K562 (cell line): ENCODE data around the gene UBN1. TPM values are rescaled to one million over a fixed set of nuclear protein-coding genes. Genes with fewer than 3 reads are reported as not detected.

Experiments
- ATAC-seq: fragments of 200-7000 bp; cut with Tn5 transposase; 3 replicates; pipeline ENCODE4 v1.9.1; 2020; ENCODE audit warnings: moderate library complexity
- BruUV-seq: library from RNA; stranded (reverse); fragments of 400-500 nt; replicated peaks from 2 replicates; lab custom pipeline; 2021; lab: Mats Ljungman, UMichigan
- CTCF ChIA-PET: fragments of 300-600 bp; formaldehyde crosslinking; extraction: SDS; loops from one replicate; lab custom pipeline; 2021; ENCODE audit warnings: low intra/inter-chr PET ratio; lab: Yijun Ruan, JAX
- POLR2A ChIA-PET: fragments of 300-600, 350-650 bp; sonication (Branson Sonifier 250); formaldehyde crosslinking; extraction: SDS; loops from one replicate; lab custom pipeline; 2021; ENCODE audit warnings: antibody characterized with exemption, inconsistent platforms; lab: Yijun Ruan, JAX
- DNase-seq, 4 experiments: peaks; one replicate each; pipeline versions ENCODE4 v3.0.0 to v3.0.0-alpha.2; 2011 to 2018; ENCODE audit warnings: low spot score in 3 of 4, mixed read lengths in 3 of 4; ENCODE audit errors: extremely low read depth in 1 of 4
- FAIRE-seq: peaks from 2 replicates; lab custom pipeline; 2011; peaks lifted over from hg19 to GRCh38; lab: Jason Lieb, UNC
- H2AFZ ChIP-seq: 2 replicates; pipeline ENCODE4 v1.6.0; 2011; ENCODE audit warnings: low read depth, low read length, control low read depth, inconsistent platforms
- H3K27ac ChIP-seq: fragments of 200-600 bp; 3 replicates; pipeline ENCODE4 v1.8.0; 2011; ENCODE audit warnings: low read depth, mild to moderate bottlenecking, control low read depth, inconsistent platforms, low read length, moderate library complexity, mixed read lengths; ENCODE audit errors: extremely low read depth
- H3K27me3 ChIP-seq, 2 experiments: fragments of 300-600 bp in 1 of 2; 2 replicates in 1 of 2; 3 replicates in 1 of 2; pipeline versions ENCODE4 v1.6.0 to v1.8.0; 2011; ENCODE audit warnings: inconsistent platforms in 2 of 2, low read length in 2 of 2, mild to moderate bottlenecking in 1 of 2, mixed read lengths in 1 of 2, moderate library complexity in 1 of 2; ENCODE audit not compliant: control insufficient read depth in 2 of 2, insufficient read depth in 2 of 2
- H3K36me3 ChIP-seq: fragments of 300-600 bp; 3 replicates; pipeline ENCODE4 v1.8.0; 2011; ENCODE audit warnings: mild to moderate bottlenecking, low read length, inconsistent platforms; ENCODE audit not compliant: control insufficient read depth, insufficient read depth
- H3K4me1 ChIP-seq, 2 experiments: fragments of 200-600 bp in 1 of 2; replicated peaks in 1 of 2; 2 replicates in 1 of 2; 3 replicates in 1 of 2; pipeline versions ENCODE4 v1.5.1 to v1.8.0; 2011; ENCODE audit warnings: inconsistent platforms in 2 of 2, low read length in 2 of 2, mild to moderate bottlenecking in 1 of 2, mixed read lengths in 1 of 2, moderate library complexity in 1 of 2; ENCODE audit not compliant: control insufficient read depth in 2 of 2, insufficient read depth in 2 of 2
- H3K4me2 ChIP-seq: 2 replicates; pipeline ENCODE4 v1.6.1; 2011; ENCODE audit warnings: low read length, control low read depth, inconsistent platforms, mixed read lengths; ENCODE audit not compliant: insufficient read depth
- H3K4me3 ChIP-seq: fragments of 200-600 bp; sonication (generic), shearing (Covaris generic); 2 replicates; pipeline ENCODE4 v1.5.1; 2016; ENCODE audit warnings: control low read depth, inconsistent platforms
- H3K79me2 ChIP-seq: fragments of 200-600 bp; 3 replicates; pipeline ENCODE4 v1.8.0; 2011; ENCODE audit warnings: low read length, inconsistent platforms; ENCODE audit not compliant: control insufficient read depth, insufficient read depth
- H3K9ac ChIP-seq, 2 experiments: 2 replicates each; pipeline versions ENCODE4 v1.6.0 to v1.6.1; 2011; ENCODE audit warnings: low read depth in 2 of 2, low read length in 2 of 2, control low read depth in 1 of 2, inconsistent platforms in 1 of 2, mild to moderate bottlenecking in 1 of 2, mixed read lengths in 1 of 2; ENCODE audit not compliant: insufficient read depth in 1 of 2
- H3K9me1 ChIP-seq: one replicate; pipeline ENCODE4 v1.6.0; 2011; ENCODE audit warnings: inconsistent platforms, mild to moderate bottlenecking, low read length, moderate library complexity; ENCODE audit not compliant: control insufficient read depth, insufficient read depth
- H3K9me3 ChIP-seq: replicated peaks from 2 replicates; pipeline ENCODE4 v1.5.1; 2011; ENCODE audit warnings: low read depth, low read length, inconsistent platforms; ENCODE audit not compliant: control insufficient read depth, insufficient read depth
- H4K20me1 ChIP-seq: replicated peaks from 2 replicates; pipeline ENCODE4 v1.6.1; 2011; ENCODE audit warnings: low read length, inconsistent platforms, mixed read lengths; ENCODE audit not compliant: control insufficient read depth, insufficient read depth
- BRF2 ChIP-seq: IDR thresholded peaks from 3 replicates; pipeline ENCODE4 v1.6.1; 2011; ENCODE audit warnings: borderline replicate concordance, mild to moderate bottlenecking; ENCODE audit not compliant: insufficient read length, insufficient read depth
- DLX4 ChIP-seq: fragments of 250-450 bp; sonication (Bioruptor Pico); IDR thresholded peaks from 2 replicates; pipeline ENCODE4 v1.6.1; 2021; ENCODE audit warnings: mild to moderate bottlenecking
- KLF13 ChIP-seq: fragments of 450-650 bp; IDR thresholded peaks from 2 replicates; pipeline ENCODE4 v1.6.1; 2016; ENCODE audit warnings: missing genetic modification characterization, low read depth, mild to moderate bottlenecking, missing compliant biosample characterization, moderate library complexity, borderline replicate concordance
- MTA2 ChIP-seq: fragments of 450-650 bp; IDR thresholded peaks from 2 replicates; pipeline ENCODE4 v1.6.1; 2016; ENCODE audit warnings: low read depth
- NFIC ChIP-seq: fragments of 450-650 bp; IDR thresholded peaks from 2 replicates; pipeline ENCODE4 v1.6.1; 2017; ENCODE audit warnings: mild to moderate bottlenecking, inconsistent platforms
- ZKSCAN3 ChIP-seq: fragments of 250-450 bp; sonication (Bioruptor Pico); IDR thresholded peaks from 2 replicates; pipeline ENCODE4 v1.4.0; 2020
- WGBS: fragments of 100-300 bp; shearing (Covaris generic); methylation state at CpG from one replicate; pipeline ENCODE4 v1.1.6; 2016; ENCODE audit warnings: low coverage, mixed read lengths; ENCODE audit not compliant: insufficient coverage; ENCODE audit errors: missing lambda C conversion rate; 5-methylcytosine and 5-hydroxymethylcytosine counted together
- in situ Hi-C: fragments of 300-500 bp; cut with MboI; formaldehyde crosslinking; loops from 4 replicates; pipeline ENCODE4 v1.15.0; 2018; ENCODE audit warnings: inconsistent platforms, mixed read lengths
- intact Hi-C: fragments of 100-400 bp; cut with micrococcal nuclease; formaldehyde crosslinking; loops from 2 replicates; pipeline ENCODE4 v1.14.2; 2022
- polyA plus RNA-seq, 8 experiments: library from polyadenylated mRNA; depleted of rRNA in 4 of 8; stranded (reverse) in 5 of 8; unstranded in 3 of 8; fragments of >200 nt; fragmentation: Nextera tagmentation in 2 of 8; fragmentation: Illumina TruSeq in 1 of 8; extraction: Ambion mirVana in 2 of 8; extraction: Trizol in 1 of 8; gene quantifications; 2 replicates each; pipeline versions ENCODE4 v1.2.1 to v1.2.3, GENCODE V29; 2011 to 2014; ENCODE audit warnings: inconsistent platforms in 1 of 8, missing spikeins in 1 of 8
- total RNA-seq, 7 experiments: library from RNA; depleted of rRNA in 6 of 7; stranded (reverse); fragments of >200 nt in 6 of 7; fragmentation: Illumina TruSeq in 2 of 7; extraction: Trizol in 2 of 7; gene quantifications; 2 replicates each; pipeline versions ENCODE4 v1.2.1 to v1.2.3, GENCODE V29; 2011 to 2021; ENCODE audit warnings: low replicate concordance in 1 of 7

UBN1 gene
- total and polyA plus RNA-seq, 9 of the 15 experiments (the other 6 are each of a cell fraction or from before 2014, with no cell fraction given), result 1.5 to 45.7 (median 20.6) TPM

GRCh38 chr16:4839942-4840341 is 7.3 kb upstream of the UBN1 start:
- H3K9ac ChIP-seq, result no peak overlapping the region
- TF ChIP-seq BRF2 (no peak), NFIC (peak; percentile 73), DLX4 (no peak), ZKSCAN3 (CRISPR knock-in tag) (no peak), MTA2 (no peak), KLF13 (tag) (no peak)
- TF ChIP-seq, all 486 proteins: peak for 1
- ChIA-PET POLR2A (no interaction called here), CTCF (no interaction called here)
- H3K9me3 ChIP-seq, result no peaks in the 10 kb centered on the region
- no peaks in the 10 kb centered on the region for H3K9me1 ChIP-seq
- in situ Hi-C loops (no loop called here), intact Hi-C loops (no loop called here)
- H3K36me3 ChIP-seq, result peaks cover 92% of the 10 kb centered on the region
- no peak overlapping the region for H3K4me3 ChIP-seq
- peak; percentile 56 for ATAC-seq
- peaks cover 18% of the 10 kb centered on the region for H3K79me2 ChIP-seq
- no peaks in the 10 kb centered on the region for H3K27me3 ChIP-seq
- no peak for FAIRE-seq
- peaks cover 0 to 2% of the 10 kb centered on the region in 2 experiments; a peak in 2 of 5 replicates for H3K4me1 ChIP-seq
- no peak overlapping the region for H3K27ac ChIP-seq
- WGBS, result 99% methylated on average over 5 of the region's 5 CpGs
- no peak overlapping the region for H2AFZ ChIP-seq
- no TSS peak for BruUV-seq
- no peak overlapping the region for H3K4me2 ChIP-seq
- peaks cover 6% of the 10 kb centered on the region; the same call in 1 of the 2 replicates for H4K20me1 ChIP-seq
- DNase-seq, result no peak
